Neural progenitor cell (in vitro differentiated cells): ENCODE measurements around the gene GSG1L.

Experiments
- EZH2 ChIP-seq: fragments of 200-600 bp; sonication (generic); IDR thresholded peaks from 2 replicates; pipeline ENCODE4 v1.6.1; 2017; ENCODE audit warnings: antibody characterized with exemption, mild to moderate bottlenecking, moderate library complexity
- EZH2phosphoT487 ChIP-seq: fragments of 200-600 bp; sonication (generic); IDR thresholded peaks from 2 replicates; pipeline ENCODE4 v1.6.1; 2017; ENCODE audit warnings: antibody characterized with exemption
- TF ChIP-seq, protein P1 (sequence below): fragments of 200-600 bp; sonication (generic); IDR thresholded peaks from 2 replicates; pipeline ENCODE4 v1.5.1; 2017; ENCODE audit warnings: antibody characterized with exemption, mild to moderate bottlenecking

- TF ChIP-seq EZH2 (no peak), EZH2phosphoT487 (no peak)
- TF ChIP-seq, protein P1, sequence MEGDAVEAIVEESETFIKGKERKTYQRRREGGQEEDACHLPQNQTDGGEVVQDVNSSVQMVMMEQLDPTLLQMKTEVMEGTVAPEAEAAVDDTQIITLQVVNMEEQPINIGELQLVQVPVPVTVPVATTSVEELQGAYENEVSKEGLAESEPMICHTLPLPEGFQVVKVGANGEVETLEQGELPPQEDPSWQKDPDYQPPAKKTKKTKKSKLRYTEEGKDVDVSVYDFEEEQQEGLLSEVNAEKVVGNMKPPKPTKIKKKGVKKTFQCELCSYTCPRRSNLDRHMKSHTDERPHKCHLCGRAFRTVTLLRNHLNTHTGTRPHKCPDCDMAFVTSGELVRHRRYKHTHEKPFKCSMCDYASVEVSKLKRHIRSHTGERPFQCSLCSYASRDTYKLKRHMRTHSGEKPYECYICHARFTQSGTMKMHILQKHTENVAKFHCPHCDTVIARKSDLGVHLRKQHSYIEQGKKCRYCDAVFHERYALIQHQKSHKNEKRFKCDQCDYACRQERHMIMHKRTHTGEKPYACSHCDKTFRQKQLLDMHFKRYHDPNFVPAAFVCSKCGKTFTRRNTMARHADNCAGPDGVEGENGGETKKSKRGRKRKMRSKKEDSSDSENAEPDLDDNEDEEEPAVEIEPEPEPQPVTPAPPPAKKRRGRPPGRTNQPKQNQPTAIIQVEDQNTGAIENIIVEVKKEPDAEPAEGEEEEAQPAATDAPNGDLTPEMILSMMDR = no peak
Observed at GRCh38 chr16:28003923-28004322, 59.6 kb downstream of the GSG1L start.
